Right lobe of liver (tissue), 6 donors: ENCODE results near the gene POLR2J. TPM values are rescaled to one million over a fixed set of nuclear protein-coding genes. Genes with fewer than 3 reads are reported as not detected.
"Not testable (repeated sequence)": the region's sequence is repeated elsewhere in the genome, so short reads cannot be mapped to it uniquely, and the experiment has no call there.

ENCODE experiments used
- ATAC-seq, 4 donors: fragments of 200-7000 bp; cut with Tn5 transposase; one replicate each; pipeline ENCODE4 v1.9.1; 2020; ENCODE audit warnings: mild to moderate bottlenecking in 4 of 4, moderate library complexity in 4 of 4
- DNase-seq, 3 donors: peaks; one replicate each; pipeline ENCODE4 v3.0.0-alpha.2; 2020
- H3K27ac ChIP-seq, 3 donors: fragments of 200-600 bp; one replicate each; pipeline ENCODE4 v1.8.0; 2022
- H3K27me3 ChIP-seq, 2 donors: fragments of 200-600 bp; one replicate each; pipeline ENCODE4 v1.8.0; 2022
- H3K36me3 ChIP-seq, 4 donors: fragments of 200-600 bp; sonication (generic) in 1 of 4; one replicate each; pipeline versions ENCODE4 v1.5.1 to v1.8.0; 2017 to 2022; ENCODE audit warnings: control low read depth in 1 of 4
- H3K4me1 ChIP-seq, 4 donors: fragments of 200-600 bp; sonication (generic) in 1 of 4; one replicate each; pipeline versions ENCODE4 v1.5.1 to v1.8.0; 2017 to 2022; ENCODE audit warnings: control low read depth in 1 of 4
- H3K4me3 ChIP-seq, 3 donors: fragments of 200-600 bp; one replicate each; pipeline ENCODE4 v1.8.0; 2022
- H3K9me3 ChIP-seq, 4 donors: fragments of 200-600 bp; sonication (generic) in 1 of 4; one replicate each; pipeline versions ENCODE4 v1.5.1 to v1.8.0; 2017 to 2022; ENCODE audit warnings: control low read depth in 1 of 4
- WGBS: methylation state at CpG from one replicate; pipeline ENCODE4 v1.1.6; 2018; ENCODE audit warnings: low coverage, low lambda C conversion rate; ENCODE audit not compliant: insufficient coverage; ENCODE audit errors: missing lambda C conversion rate; 5-methylcytosine and 5-hydroxymethylcytosine counted together
- intact Hi-C, 2 donors: fragments of 100-400 bp; cut with DNase I; formaldehyde crosslinking; loops; one replicate each; pipeline versions ENCODE4 v1.11.2 to v1.14.1; 2022
- total RNA-seq, 6 experiments: library from RNA; depleted of rRNA in 2 of 6; stranded (reverse); fragments of >200 nt in 2 of 6; fragmentation: NEBNext Ultra II Directional in 3 of 6; extraction: Animal tissue kit (Norgen Biotek cat#: 25700) in 3 of 6; gene quantifications; one replicate each; pipeline versions ENCODE4 v1.1.0 to v1.2.4, GENCODE V29; 2016 to 2023
- donor health status: DM: no; HTN: yes; CAD: no.
- donor health status: DM: no; HTN: no; CAD: no.
- donor health status: DM: no; HTN: no; CAD: no.
- donor health status: DM: no; HTN: yes; CAD: no.
- donor health status: DM: no; HTN: yes; CAD: no.

POLR2J gene
- total RNA-seq, 6 experiments from 2014 or later: 18.8 to 27.1 (median 20.3) TPM

- H3K4me1 ChIP-seq, H3K27ac ChIP-seq, intact Hi-C loops, H3K9me3 ChIP-seq, H3K4me3 ChIP-seq, H3K27me3 ChIP-seq, H3K36me3 ChIP-seq: not testable (repeated sequence)
- 23% methylated on average over 5 of the region's 5 CpGs for WGBS
- peak; percentile 28 to 56 (median 47) for DNase-seq
- ATAC-seq: peak; percentile 1 to 12 (median 4)
Measured at GRCh38 chr7:102512642-102513221, 34.0 kb upstream of the POLR2J start.

GRCh38 chr7:102511860-102512522 lies 33.3 kb upstream of the POLR2J start:
- H3K27me3 ChIP-seq, H3K27ac ChIP-seq, H3K36me3 ChIP-seq, H3K4me3 ChIP-seq, H3K4me1 ChIP-seq, DNase-seq, H3K9me3 ChIP-seq, intact Hi-C loops: not testable (repeated sequence)
- peak; percentile 36 to 51 (median 44) for ATAC-seq
- no CpG with 5 or more reads among the region's 30 CpGs for WGBS

GRCh38 chr7:102510575-102510974 lies 31.9 kb upstream of the POLR2J start:
- WGBS: no CpG with 5 or more reads among the region's 8 CpGs
- H3K4me1 ChIP-seq, H3K36me3 ChIP-seq, H3K4me3 ChIP-seq, ATAC-seq, H3K27ac ChIP-seq, H3K9me3 ChIP-seq, intact Hi-C loops, H3K27me3 ChIP-seq: not testable (repeated sequence)
- peak in 1 of 3 donors; percentile 24 for DNase-seq

- intact Hi-C loops, H3K27me3 ChIP-seq, H3K4me1 ChIP-seq, H3K27ac ChIP-seq, H3K9me3 ChIP-seq, H3K36me3 ChIP-seq, H3K4me3 ChIP-seq: not testable (repeated sequence)
- no CpG with 5 or more reads among the region's 8 CpGs for WGBS
- peak in 1 of 4 donors; percentile 3 for ATAC-seq
- peak in 2 of 3 donors; percentile 11 to 32 for DNase-seq
Measured at GRCh38 chr7:102507410-102508088, 28.8 kb upstream of the POLR2J start.

GRCh38 chr7:102505298-102506185 lies 26.8 kb upstream of the POLR2J start:
- H3K36me3 ChIP-seq, intact Hi-C loops, H3K4me1 ChIP-seq, H3K4me3 ChIP-seq, H3K9me3 ChIP-seq, H3K27ac ChIP-seq, H3K27me3 ChIP-seq: not testable (repeated sequence)
- peak in 3 of 4 donors; percentile 22 to 53 (median 43) for ATAC-seq
- DNase-seq: peak in 1 of 3 donors; percentile 3
- 84% methylated on average over 5 of the region's 24 CpGs for WGBS

GRCh38 chr7:102503141-102503540 lies 24.4 kb upstream of the POLR2J start:
- H3K4me3 ChIP-seq, intact Hi-C loops, H3K9me3 ChIP-seq, H3K4me1 ChIP-seq, H3K36me3 ChIP-seq, H3K27me3 ChIP-seq, DNase-seq, H3K27ac ChIP-seq: not testable (repeated sequence)
- ATAC-seq: peak in 3 of 4 donors; percentile 10 to 38 (median 37)
- WGBS: no CpG with 5 or more reads among the region's 12 CpGs

GRCh38 chr7:102498321-102498720 lies 19.6 kb upstream of the POLR2J start:
- H3K4me1 ChIP-seq, intact Hi-C loops, H3K9me3 ChIP-seq, H3K27ac ChIP-seq, H3K27me3 ChIP-seq, ATAC-seq, H3K36me3 ChIP-seq, H3K4me3 ChIP-seq: not testable (repeated sequence)
- DNase-seq: peak in 1 of 3 donors; percentile 19
- 93% methylated on average over 3 of the region's 16 CpGs for WGBS

- H3K27me3 ChIP-seq, H3K27ac ChIP-seq, H3K4me3 ChIP-seq, H3K9me3 ChIP-seq, H3K36me3 ChIP-seq, intact Hi-C loops, H3K4me1 ChIP-seq: not testable (repeated sequence)
- peak; percentile 25 to 49 (median 35) for ATAC-seq
- no CpG with 5 or more reads among the region's 5 CpGs for WGBS
- DNase-seq: peak in 2 of 3 donors; percentile 41 to 55
Measured at GRCh38 chr7:102497308-102497707, 18.6 kb upstream of the POLR2J start.

- H3K27ac ChIP-seq, intact Hi-C loops, H3K4me3 ChIP-seq, H3K9me3 ChIP-seq, H3K4me1 ChIP-seq, H3K27me3 ChIP-seq, ATAC-seq, H3K36me3 ChIP-seq: not testable (repeated sequence)
- 61% methylated on average over 2 of the region's 10 CpGs for WGBS
- DNase-seq: peak in 2 of 3 donors; percentile 31 to 43
Measured at GRCh38 chr7:102496861-102497260, 18.1 kb upstream of the POLR2J start.

GRCh38 chr7:102494473-102495149 lies 15.9 kb upstream of the POLR2J start:
- DNase-seq, H3K4me3 ChIP-seq, intact Hi-C loops, H3K9me3 ChIP-seq, H3K36me3 ChIP-seq, H3K4me1 ChIP-seq, H3K27me3 ChIP-seq, H3K27ac ChIP-seq: not testable (repeated sequence)
- peak; percentile 20 to 63 (median 46) for ATAC-seq
- no CpG with 5 or more reads among the region's 67 CpGs for WGBS
